Neural crest cell (in vitro differentiated cells): ENCODE data around the gene MAGI2. TPM values are rescaled to one million over a fixed set of nuclear protein-coding genes. Genes with fewer than 3 reads are reported as not detected.

ENCODE experiments used
- DNase-seq: peaks from one replicate; pipeline ENCODE4 v3.0.0; 2021; ENCODE audit warnings: low read depth, mixed read lengths, low spot score
- H3K27ac Mint-ChIP-seq: one replicate; pipeline ENCODE4 v1.8.0; 2021; ENCODE audit warnings: mild to moderate bottlenecking, mixed read lengths; ENCODE audit not compliant: unreplicated experiment
- H3K27me3 Mint-ChIP-seq: 2 replicates; pipeline ENCODE4 v1.8.0; 2021; ENCODE audit warnings: low read depth, mild to moderate bottlenecking, mixed read lengths
- H3K36me3 Mint-ChIP-seq: 2 replicates; pipeline ENCODE4 v1.8.0; 2021; ENCODE audit warnings: low read depth, mild to moderate bottlenecking, mixed read lengths
- H3K4me1 Mint-ChIP-seq: 2 replicates; pipeline ENCODE4 v1.8.0; 2021; ENCODE audit warnings: mixed read lengths
- H3K4me3 Mint-ChIP-seq: one replicate; pipeline ENCODE4 v1.8.0; 2021; ENCODE audit warnings: mild to moderate bottlenecking, mixed read lengths
- H3K9me3 Mint-ChIP-seq: 2 replicates; pipeline ENCODE4 v1.8.0; 2021; ENCODE audit warnings: mixed read lengths
- total RNA-seq: library from RNA; stranded (reverse); gene quantifications from 2 replicates; pipeline ENCODE4 v1.2.1, GENCODE V29; 2021
- TF ChIP-seq, protein P1 (sequence below): fragments of 200-600 bp; sonication (generic); conservative IDR thresholded peaks from 2 replicates; pipeline ENCODE4 v1.5.0; 2021; ENCODE audit warnings: antibody characterized with exemption, mild to moderate bottlenecking

The MAGI2 gene
- total RNA-seq, 1 donor from 2014 or later: 10.0 TPM

DNA sequence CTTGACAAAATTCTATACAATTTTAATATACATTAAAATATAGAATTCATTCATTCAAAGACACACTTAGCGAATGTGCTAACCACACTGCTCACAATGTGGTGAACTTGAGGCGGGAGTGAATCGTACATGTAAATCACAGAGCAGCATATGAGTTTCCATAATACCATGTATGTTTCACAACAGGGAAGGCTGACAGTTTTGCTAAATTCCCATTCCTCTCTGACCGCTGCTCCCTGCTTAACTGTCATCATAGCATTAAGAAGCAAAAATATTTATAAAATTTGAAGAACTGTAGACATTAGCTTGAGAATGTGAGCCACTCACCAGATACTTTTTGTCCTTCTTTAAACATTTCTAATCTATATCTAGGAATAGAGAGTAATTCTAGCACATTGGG is 763.3 kb downstream of the MAGI2 start:
- no peak overlapping the region for H3K4me3 Mint-ChIP-seq
- H3K9me3 Mint-ChIP-seq: no peaks in the 10 kb centered on the region
- H3K4me1 Mint-ChIP-seq: peaks cover 23% of the 10 kb centered on the region
- H3K36me3 Mint-ChIP-seq: no peaks in the 10 kb centered on the region
- DNase-seq: no peak
- TF ChIP-seq, protein P1, sequence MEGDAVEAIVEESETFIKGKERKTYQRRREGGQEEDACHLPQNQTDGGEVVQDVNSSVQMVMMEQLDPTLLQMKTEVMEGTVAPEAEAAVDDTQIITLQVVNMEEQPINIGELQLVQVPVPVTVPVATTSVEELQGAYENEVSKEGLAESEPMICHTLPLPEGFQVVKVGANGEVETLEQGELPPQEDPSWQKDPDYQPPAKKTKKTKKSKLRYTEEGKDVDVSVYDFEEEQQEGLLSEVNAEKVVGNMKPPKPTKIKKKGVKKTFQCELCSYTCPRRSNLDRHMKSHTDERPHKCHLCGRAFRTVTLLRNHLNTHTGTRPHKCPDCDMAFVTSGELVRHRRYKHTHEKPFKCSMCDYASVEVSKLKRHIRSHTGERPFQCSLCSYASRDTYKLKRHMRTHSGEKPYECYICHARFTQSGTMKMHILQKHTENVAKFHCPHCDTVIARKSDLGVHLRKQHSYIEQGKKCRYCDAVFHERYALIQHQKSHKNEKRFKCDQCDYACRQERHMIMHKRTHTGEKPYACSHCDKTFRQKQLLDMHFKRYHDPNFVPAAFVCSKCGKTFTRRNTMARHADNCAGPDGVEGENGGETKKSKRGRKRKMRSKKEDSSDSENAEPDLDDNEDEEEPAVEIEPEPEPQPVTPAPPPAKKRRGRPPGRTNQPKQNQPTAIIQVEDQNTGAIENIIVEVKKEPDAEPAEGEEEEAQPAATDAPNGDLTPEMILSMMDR: no peak
- H3K27ac Mint-ChIP-seq: no peak overlapping the region
- no peaks in the 10 kb centered on the region for H3K27me3 Mint-ChIP-seq

DNA sequence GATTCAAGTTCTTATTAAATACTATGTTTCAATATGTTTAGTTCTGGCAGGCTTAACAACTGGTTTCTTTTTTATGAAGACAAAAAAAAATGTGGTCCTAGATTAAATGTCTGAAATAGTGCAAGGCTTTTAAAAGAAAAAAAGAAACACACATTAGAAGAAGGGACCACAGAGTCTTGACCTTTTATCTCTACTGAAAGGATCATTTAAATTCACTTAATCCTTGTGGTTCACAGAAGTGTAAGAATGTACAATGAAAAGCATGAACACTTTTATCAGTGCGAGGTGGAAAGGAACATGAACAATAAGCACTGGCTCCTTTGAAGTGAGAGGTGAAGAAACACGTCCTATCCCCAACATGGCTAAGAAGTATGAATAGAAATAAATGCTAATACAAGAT is 765.1 kb downstream of the MAGI2 start:
- no peaks in the 10 kb centered on the region for H3K36me3 Mint-ChIP-seq
- TF ChIP-seq, protein P1: no peak
- no peaks in the 10 kb centered on the region for H3K27me3 Mint-ChIP-seq
- H3K27ac Mint-ChIP-seq: no peak overlapping the region
- H3K9me3 Mint-ChIP-seq: no peaks in the 10 kb centered on the region
- peaks cover 20% of the 10 kb centered on the region for H3K4me1 Mint-ChIP-seq
- H3K4me3 Mint-ChIP-seq: no peak overlapping the region
- no peak for DNase-seq

DNA sequence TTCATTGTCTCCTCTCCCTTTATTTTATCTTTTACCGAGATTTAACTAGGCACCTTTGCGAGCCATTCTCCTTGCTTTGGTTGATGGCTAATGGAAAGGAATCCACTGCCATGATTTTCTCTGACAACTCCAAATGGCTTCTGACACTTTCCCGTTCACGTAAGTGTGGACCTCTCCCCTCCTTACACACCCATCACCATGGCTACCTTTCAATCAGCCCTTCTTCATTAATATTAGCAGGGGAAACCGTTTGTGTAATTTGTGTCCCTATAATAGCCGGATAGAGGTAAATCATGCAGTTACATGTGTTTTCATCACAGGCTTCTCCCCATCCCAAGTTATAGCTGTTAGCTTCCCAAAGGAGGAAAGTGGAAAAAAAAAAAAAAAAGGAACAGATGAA is 767.3 kb downstream of the MAGI2 start:
- H3K9me3 Mint-ChIP-seq: no peaks in the 10 kb centered on the region
- TF ChIP-seq, protein P1: no peak
- H3K27ac Mint-ChIP-seq: no peak overlapping the region

DNA sequence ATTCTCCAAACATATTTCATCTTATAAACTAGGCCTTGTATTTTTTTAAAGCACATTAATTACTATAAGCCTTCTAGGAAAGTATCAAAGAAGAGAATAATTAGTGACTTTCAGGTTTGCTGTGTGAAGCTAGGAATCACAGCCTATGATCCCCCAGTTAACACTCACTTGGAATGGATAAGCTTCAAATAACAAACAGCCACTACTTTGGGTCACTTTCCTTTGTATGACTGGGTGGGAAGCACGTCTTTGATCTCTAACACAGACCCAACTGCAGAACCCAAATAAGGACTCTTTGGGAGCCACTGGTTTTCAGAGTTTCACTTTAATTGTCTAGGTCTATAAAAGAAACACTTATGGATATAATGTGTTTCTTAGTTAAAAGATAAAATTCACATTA is 769.3 kb downstream of the MAGI2 start:
- TF ChIP-seq, protein P1: no peak
- Mint-ChIP-seq H3K27ac (no peak overlapping the region), H3K4me1 (peaks cover 20% of the 10 kb centered on the region), H3K4me3 (no peak overlapping the region), H3K36me3 (no peaks in the 10 kb centered on the region), H3K9me3 (no peaks in the 10 kb centered on the region), H3K27me3 (no peaks in the 10 kb centered on the region)
- no peak for DNase-seq

More for the DNA sequence above, 767.3 kb downstream of the MAGI2 start:
- DNase-seq: no peak
- H3K4me3 Mint-ChIP-seq: no peak overlapping the region
- H3K36me3 Mint-ChIP-seq: no peaks in the 10 kb centered on the region
- H3K4me1 Mint-ChIP-seq: peaks cover 20% of the 10 kb centered on the region
- no peaks in the 10 kb centered on the region for H3K27me3 Mint-ChIP-seq

DNA sequence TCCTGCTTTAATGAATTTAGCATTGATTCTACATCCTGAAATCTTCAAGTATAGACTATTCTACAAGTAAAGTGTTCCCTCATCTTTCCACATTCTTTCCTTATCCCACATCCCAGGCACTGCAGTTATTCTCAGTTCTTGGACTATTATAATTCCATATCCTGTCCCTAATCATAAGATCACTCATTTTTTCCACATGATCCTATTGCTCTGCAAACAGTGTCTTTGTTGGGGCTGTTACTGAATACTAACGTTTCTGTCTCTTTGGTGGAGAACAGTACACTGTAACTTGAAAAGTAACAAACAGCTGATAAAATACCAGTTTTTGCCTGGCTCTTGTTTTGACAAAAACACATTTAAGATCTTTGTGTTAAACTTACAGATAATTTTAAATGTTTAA is 769.9 kb downstream of the MAGI2 start:
- Mint-ChIP-seq H3K36me3 (no peaks in the 10 kb centered on the region), H3K9me3 (no peaks in the 10 kb centered on the region), H3K27me3 (no peaks in the 10 kb centered on the region), H3K4me1 (peaks cover 18% of the 10 kb centered on the region), H3K27ac (no peak overlapping the region), H3K4me3 (no peak overlapping the region)
- no peak for DNase-seq
- TF ChIP-seq, protein P1: no peak
